NCI-H146 treated with DMSO at 0.1 percent for 48 hours (cell line): ENCODE data around the gene ZNF677.
"Not testable (repeated sequence)": the region's sequence is repeated elsewhere in the genome, so short reads cannot be mapped to it uniquely, and the experiment has no call there.

Experiments used
- DNase-seq: peaks from one replicate; lab custom pipeline; 2025; ENCODE audit not compliant: unreplicated experiment; lab: John Stamatoyannopoulos, UW

The ZNF677 gene

DNA sequence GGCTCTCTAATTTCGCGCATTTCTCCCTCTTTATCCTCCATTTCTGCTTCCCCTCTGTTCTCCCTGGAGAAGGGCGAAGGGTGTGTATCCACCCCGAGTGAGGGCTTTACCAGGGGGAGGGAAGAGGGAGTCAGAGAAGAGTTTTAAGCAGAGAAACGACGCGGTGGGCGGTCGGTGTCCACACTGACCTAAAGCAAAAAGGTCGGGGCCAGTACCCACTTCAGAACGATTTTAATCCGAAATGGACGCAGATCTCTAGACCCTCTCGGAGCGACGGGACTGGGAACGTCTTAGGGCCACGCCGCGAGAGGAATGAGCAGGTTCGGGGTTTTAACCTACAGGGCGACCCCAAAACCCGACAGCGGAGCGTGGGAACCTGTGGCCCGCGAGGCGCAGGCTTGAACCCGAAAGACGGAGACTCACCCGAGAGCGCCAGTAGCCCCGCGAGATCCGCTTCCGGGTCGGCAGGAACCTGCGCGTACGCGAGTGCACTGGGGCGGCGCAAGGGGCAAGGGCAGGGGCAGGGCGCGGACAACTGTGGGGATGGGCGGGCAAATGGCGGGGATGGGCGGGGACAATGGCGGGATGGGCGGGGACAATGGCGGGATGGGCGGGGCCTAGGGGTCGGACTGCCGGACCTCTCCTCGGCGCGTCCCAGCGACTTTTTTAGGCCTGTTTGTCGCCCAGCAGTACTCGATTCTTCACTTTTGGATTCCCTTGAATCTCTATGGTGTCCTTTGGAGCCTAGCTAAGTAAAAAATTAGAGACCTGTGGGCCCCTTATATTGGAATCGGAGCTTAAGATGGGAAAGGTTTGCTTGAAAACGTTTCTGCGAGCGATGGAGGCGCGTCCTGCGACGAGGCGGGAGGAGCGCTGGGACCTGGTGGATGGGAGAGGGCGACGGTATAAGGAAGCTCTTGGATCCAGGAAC is at the start of gene ZNF677:
ZNF677 (minus strand) TSS at position 463 of the 931 bp plus-strand sequence. CDS start 3,323 bp downstream, outside the sequence.
- DNase-seq, result peak; percentile 47

GRCh38 chr19:53301341-53301740 is 46.7 kb upstream of the ZNF677 start:
- DNase-seq, result not testable (repeated sequence)

DNA sequence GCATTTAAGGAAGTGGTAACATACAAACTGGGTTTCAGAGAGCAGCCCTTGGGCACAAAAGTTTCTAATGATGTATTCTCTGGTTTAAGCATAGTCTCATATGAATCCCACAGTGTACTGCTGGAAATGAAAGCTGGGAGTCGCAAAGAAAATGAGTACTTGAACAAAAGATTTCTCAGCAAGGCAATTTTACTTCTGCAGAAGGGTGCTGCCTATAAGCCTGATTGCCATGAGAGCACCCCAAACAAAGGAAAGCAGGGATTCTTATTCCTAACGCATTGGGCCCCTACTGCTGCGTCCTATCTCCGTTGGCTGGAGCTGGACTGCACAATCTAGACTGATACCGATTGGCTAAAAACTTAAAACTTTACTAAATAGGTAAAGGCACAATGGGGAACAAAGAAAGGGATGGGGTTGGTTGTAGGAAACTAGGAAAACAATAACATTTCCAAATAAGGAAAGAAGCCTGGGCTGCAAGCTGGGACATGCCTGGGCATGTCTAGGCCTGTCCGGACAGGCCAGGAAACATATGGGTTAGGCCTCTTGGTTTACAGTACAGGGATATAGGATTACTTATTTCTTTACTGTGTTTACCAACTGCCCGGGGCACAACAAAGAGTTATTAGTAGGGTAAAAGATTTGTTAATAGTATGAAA is 40.2 kb upstream of the ZNF677 start:
- DNase-seq, result no peak

DNA sequence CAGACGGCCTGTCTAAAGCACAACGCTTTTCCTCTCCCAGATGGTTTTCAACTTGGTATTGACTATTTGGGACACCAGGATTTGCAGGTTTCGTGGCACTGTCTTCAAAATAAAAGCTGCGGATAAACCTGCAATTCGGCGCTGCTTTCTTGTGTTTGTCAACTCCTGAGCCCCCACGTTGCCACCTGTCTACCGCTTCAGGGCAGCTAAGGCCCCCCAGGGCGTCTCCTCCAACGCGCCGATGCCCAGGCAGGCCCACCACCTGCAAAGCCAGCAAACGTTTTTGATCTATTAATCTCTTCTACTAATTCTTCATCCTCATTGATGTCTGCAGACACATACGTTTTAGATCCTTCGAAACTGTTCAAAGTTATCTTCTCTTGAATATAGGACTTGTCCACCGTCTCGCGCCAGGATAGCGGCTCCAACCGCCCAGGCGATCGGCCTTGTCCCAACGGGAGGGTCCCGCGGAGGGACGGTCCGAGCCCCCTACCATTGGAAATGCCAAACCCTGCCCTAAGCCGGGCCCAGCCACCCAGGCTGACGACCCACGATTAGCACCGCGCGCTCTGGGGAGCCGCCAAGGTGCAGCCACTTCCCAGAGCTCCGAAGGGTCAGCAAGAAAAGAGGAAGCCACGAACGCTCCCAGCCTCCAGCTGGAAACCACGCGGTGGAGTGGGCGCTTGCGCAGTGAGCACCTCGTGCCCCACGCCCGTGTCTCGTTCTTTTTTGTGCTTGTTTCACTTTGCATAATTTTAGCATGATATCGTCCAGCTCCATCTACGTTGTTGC is 36.3 kb upstream of the ZNF677 start:
- no peak for DNase-seq

- no peak for DNase-seq
Observed at GRCh38 chr19:53285087-53285486, 30.4 kb upstream of the ZNF677 start.

DNA sequence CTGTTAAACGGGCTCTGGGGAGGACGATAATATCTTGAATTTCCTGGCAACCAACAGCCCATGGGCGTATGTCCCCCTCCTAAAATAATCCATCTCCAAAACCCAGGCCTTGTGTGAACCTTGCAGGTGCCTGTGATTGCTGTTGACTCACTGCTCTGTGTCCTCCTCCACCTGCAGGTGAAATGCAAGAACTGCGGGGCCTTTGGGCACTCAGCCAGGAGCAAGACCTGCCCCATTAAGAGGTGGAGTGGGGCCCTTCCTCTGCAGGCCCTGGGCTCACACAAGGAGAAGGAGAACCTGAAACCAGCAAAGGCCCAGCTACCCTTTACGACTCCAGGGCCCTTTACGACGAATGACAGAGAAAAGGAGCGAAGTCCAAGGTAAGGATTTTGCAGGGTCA is 27.3 kb upstream of the ZNF677 start:
- DNase-seq, result not testable (repeated sequence)

DNA sequence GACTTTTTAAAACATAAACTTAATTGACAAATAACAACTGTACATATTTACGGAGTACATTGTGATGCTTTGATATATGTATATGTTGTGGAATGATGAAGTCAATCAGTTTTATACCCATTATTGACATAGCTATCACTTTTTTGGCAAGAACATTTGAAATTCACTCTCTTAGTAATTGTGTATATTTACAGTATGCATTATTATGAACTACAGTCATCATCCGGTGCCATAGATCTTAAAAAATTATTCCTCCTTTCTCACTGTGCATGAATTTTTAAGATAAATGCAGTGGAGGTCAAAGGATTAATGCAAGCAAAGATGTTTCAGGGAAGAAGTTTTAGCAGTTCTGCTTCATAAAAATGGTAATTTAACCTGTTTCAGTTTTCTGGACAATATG is 20.8 kb upstream of the ZNF677 start:
- DNase-seq, result no peak

DNA sequence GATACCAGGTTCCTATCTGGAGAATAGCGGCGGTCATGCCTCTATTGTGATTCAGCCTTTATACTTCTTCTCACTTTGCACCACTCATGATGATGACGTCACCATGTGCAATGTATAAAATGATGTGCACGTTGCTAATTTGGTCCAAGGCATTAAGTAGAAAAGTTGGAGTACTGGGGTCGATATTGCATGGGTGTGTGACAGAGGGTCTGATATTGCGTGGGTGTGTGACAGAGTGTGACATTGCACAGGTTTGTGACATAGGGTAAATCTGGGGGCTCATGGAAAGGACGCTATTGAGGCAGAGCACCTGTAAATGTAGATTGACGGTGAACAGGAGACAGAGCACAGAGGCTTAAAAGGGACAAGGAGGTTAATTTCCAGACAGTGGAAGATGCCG is 17.4 kb upstream of the ZNF677 start:
- no peak for DNase-seq

GRCh38 chr19:53269861-53270260 is 15.2 kb upstream of the ZNF677 start:
- not testable (repeated sequence) for DNase-seq

GRCh38 chr19:53267623-53268022 is 12.9 kb upstream of the ZNF677 start, which contains the start of gene VN1R4:
TSS of gene VN1R4 (minus strand) at chr19:53267723. CDS start at chr19:53267665, 58 bp downstream.
- not testable (repeated sequence) for DNase-seq

GRCh38 chr19:53257715-53258342 is 3.2 kb upstream of the ZNF677 start, which contains the start of gene VN1R2:
TSS of gene VN1R2 (plus strand) at chr19:53258292. CDS start at chr19:53258376, 84 bp downstream.
- DNase-seq, result not testable (repeated sequence)

DNA sequence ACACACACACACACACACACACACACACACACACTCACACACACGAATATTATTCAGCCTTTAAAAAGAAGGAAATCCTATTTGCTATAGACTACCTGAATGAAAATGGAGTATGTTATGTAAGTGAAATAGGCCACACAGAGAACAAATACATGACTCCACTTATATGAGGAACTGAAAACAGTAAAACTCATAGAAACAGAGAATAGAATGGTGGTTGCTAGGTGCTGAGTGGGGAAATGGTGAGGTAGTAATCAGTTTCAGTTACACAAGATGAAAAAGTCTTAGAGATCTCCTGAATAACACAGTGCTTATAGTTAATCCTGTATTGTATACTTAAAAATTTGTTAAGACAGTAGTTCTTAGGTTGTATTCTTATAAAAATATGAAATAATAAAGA is 8.2 kb downstream of the ZNF677 start:
- DNase-seq, result no peak

GRCh38 chr19:53237114-53237777 is 17.4 kb downstream of the ZNF677 start:
- DNase-seq, result no peak

DNA sequence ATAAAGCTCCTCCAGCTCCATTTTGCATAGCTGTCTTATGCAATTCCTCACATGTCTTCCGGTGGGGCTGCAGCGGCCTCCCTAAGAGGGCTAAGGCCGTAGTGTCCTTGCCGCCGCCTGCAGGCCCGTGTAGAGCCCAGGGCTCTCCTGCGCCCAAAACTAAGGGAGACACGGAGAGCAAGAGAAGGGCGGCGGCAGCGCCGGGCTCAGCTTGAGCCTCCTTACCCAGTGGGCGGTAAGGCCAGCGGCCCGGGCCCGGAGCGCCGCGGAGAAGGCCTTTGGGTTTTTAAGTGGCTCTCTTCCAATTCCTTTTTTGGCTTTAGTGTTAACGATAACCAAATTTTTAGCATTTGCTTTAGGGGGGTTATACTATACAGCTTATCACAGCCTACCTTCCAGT is 30.1 kb downstream of the ZNF677 start:
- DNase-seq, result no peak

- not testable (repeated sequence) for DNase-seq
Observed at GRCh38 chr19:53222716-53223115, 32.0 kb downstream of the ZNF677 start.

GRCh38 chr19:53212703-53213320 is 41.9 kb downstream of the ZNF677 start:
- no peak for DNase-seq

GRCh38 chr19:53211554-53211953 is 43.1 kb downstream of the ZNF677 start:
- DNase-seq, result not testable (repeated sequence)

DNA sequence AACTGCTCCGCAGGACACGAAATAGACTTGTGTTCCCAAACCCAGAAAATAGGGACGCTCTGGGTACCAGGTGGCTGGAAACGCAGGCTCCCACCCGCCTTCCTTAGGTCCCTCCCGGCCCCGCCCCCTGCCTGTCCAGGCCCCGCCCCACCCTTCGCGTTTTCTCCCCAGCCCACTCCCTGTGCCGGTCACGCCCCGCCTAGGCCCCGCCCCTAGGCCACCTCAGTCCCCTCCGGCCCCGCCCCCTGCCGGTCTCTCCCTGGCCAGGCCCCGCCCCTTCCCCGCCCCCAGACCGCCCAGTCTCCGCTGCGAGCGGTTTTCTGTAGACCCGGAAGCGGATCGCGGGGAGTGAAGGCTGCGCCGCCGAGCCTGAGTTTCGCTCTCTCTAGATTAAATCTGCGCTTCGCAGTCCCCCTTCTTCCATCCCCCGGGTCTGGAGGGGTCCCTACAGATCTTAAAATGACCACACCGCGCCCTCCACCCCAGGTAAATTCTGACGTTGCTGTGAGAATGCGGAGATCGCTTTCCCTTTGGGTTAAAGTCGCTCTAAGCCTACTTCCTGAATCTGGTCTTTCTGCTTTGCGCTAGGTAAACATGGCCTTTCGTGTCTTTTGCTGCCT is 57.8 kb downstream of the ZNF677 start:
- DNase-seq, result peak; percentile 90

DNA sequence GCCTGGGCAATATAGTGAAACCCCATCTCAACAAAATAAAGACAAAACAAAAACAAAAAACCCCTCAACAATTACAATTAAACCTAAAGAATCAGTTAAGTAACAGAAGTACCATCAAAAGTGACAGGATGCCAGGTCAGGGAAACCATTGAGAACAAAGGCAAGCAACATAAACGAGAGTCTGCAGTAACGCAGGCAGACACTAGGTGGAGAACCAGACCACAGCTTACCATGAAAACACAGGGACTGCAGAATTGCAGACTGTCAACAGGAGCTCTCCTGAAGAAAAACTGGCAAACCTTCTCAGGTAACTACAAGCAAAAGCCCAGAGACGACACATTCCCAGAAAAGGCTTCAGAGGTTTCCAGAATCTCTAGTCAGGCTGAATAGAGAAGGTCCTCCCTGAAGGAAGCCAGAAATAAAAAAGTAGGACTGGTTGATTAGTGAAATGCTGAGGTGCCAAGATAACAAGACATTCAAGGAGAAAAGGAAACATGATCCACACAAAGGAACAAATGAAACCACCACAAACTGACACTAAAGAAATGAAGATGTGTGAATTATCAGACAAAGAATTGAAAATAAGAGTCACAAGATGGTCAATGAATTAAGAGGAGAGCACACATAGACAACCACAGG is 59.3 kb downstream of the ZNF677 start:
- peak; percentile 90 for DNase-seq
